Astrocyte of the spinal cord (primary cell): ENCODE measurements around the gene HDAC4.
A peak's percentile ranks its signal among the peaks of the same experiment; 100 is the strongest.

ENCODE experiments used
- DNase-seq: peaks from one replicate; pipeline ENCODE4 v3.0.0; 2011; ENCODE audit warnings: low read depth, low spot score
- H3K4me3 ChIP-seq: 2 replicates; pipeline ENCODE4 v1.5.1; 2011; ENCODE audit warnings: low read depth, mild to moderate bottlenecking, low read length, moderate library complexity
- in situ Hi-C: cut with HindIII; loops from 2 replicates; pipeline ENCODE4 v1.10.0; 2017; ENCODE audit warnings: low sequenced_read_pairs
- TF ChIP-seq, protein P1 (sequence below): IDR thresholded peaks from 2 replicates; pipeline ENCODE4 v1.5.1; 2012; ENCODE audit warnings: low read depth, mild to moderate bottlenecking, low read length, inconsistent platforms

Gene HDAC4

DNA sequence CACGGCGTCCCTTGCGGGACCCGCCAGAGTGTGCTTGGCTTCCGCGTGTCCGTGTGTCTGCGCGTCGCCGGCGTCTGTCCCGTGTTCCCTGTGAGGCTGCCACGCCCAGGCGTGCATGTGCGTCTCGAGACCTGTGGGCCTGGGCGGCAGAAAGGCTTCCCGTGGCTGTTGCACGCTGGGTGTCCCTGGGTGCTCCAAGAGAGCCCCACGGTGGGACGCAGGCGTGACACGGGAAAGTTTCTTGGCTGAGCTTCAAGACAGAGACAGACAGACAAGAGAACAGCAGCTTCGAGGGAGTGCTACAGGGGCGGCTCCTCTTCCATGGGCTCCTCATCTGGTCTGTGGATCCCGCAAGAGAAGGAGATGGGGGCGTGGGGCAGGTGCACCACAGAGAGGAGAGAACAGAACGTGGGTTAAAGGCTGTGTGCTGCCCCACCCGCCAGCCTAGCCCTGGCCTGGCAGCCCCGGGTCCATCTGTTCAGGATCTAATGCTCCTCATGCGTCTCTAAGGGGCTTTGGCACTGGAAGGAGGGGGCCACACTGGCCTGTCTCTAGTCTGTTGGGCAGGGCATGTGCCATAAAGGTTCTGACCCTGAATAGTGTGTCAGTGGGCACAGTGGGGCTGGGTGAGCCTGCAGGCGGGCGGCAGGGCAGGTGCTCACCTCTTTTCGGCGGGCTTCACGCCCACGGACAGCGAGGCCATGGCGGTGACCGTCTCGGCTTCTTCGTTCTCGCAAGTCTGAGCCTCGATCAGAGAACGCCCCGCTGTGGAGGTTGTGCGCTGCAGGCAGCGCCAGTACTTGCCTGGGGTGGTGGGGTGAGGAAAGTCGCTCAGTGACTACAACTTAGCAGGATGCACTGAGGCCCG is 347.8 kb downstream of the HDAC4 start:
- no peak for DNase-seq
- TF ChIP-seq, protein P1, sequence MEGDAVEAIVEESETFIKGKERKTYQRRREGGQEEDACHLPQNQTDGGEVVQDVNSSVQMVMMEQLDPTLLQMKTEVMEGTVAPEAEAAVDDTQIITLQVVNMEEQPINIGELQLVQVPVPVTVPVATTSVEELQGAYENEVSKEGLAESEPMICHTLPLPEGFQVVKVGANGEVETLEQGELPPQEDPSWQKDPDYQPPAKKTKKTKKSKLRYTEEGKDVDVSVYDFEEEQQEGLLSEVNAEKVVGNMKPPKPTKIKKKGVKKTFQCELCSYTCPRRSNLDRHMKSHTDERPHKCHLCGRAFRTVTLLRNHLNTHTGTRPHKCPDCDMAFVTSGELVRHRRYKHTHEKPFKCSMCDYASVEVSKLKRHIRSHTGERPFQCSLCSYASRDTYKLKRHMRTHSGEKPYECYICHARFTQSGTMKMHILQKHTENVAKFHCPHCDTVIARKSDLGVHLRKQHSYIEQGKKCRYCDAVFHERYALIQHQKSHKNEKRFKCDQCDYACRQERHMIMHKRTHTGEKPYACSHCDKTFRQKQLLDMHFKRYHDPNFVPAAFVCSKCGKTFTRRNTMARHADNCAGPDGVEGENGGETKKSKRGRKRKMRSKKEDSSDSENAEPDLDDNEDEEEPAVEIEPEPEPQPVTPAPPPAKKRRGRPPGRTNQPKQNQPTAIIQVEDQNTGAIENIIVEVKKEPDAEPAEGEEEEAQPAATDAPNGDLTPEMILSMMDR, result no peak
- in situ Hi-C loops, result no loop called here
- H3K4me3 ChIP-seq, result no peak overlapping the region

DNA sequence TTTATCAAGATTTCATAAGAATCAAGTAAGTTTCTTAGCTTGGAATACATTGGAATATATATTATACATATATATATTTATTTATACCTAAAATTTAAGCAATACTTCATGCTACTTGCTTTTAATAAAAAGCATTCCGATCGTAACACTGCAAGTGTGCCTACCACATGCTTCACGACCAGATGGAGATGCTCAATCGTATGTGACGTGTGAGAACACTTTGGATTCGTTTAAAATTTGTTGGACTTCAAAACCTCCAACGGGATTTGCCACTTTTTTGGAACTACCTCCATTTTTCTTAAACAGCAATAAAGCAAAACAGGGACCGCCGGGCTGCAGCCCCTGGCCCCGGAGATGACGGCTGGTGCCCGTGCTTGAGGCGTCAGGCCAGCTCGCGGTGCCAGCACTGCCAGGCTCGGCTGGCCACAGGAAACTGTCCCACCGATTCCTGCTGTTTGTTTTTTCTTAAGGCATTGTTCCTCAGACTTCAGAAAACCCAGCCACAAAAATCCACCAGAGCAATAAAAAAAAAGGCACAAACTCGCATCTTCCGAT is 348.9 kb downstream of the HDAC4 start:
- H3K4me3 ChIP-seq, result no peak overlapping the region
- in situ Hi-C loops, result no loop called here
- TF ChIP-seq, protein P1, result no peak
- DNase-seq, result no peak

DNA sequence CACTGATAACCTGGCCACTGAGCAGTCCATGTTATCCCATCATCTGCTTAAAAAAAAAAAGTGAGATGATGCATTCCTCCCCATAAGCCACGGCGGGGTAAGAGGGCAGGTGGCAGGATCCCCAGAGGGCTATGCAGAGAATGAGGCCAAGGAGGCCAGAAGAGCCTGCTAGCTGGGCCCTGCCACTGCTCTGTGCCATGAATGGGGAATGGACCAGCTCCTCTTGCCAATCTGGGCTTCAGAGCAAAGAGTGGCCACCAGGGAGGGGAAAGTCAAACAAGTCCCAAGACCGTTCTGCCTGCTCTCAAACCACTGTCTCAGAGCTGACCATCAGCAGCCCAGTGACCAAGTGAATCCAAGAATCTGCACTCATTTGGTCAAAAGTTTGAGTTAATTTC is 350.6 kb downstream of the HDAC4 start:
- no peak overlapping the region for H3K4me3 ChIP-seq
- no peak for DNase-seq
- in situ Hi-C loops, result no loop called here

DNA sequence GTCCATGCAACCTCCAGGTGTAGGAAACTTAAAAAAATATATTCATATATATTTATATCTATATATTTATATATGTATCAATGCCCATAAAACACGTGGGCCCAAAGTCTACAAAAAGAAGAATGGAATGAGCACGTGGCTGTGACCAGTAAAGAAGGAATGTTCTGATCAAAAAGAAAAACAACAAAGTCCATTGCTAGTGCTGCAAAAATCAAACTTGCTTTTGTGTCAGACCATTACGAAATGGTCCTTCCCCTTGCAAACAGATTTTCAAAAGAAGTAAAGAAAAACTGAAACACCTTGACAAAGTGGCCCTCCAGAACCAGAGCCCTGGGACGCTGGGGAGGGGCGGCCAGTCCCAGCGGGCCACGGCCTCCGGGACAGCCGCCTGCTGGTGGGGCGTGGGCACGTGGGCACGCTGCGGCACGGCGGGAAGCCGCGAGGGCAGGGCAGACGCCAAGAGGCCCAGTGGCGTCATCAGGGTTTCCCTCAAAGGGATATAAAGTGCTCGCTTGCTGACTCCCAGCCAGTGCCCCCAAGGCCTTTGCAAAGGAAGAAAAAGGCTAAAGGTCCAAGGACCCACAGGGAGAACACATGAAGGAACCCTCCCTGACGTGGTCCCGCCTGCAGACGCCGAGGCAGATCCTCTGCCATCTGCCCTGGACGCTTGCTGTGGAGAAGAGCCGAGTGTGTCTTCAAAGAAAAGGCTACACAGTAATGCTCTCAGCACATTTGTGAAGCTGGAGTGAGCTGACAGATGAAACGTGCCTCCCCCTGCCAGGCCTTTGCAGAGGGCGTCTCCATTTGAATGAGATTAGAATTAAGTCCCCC is 351.2 kb downstream of the HDAC4 start:
- in situ Hi-C loops, result no loop called here
- TF ChIP-seq, protein P1, result no peak
- H3K4me3 ChIP-seq, result no peak overlapping the region
- peak; percentile 31 for DNase-seq

More for the DNA sequence above, 350.6 kb downstream of the HDAC4 start:
- TF ChIP-seq, protein P1, result no peak

DNA sequence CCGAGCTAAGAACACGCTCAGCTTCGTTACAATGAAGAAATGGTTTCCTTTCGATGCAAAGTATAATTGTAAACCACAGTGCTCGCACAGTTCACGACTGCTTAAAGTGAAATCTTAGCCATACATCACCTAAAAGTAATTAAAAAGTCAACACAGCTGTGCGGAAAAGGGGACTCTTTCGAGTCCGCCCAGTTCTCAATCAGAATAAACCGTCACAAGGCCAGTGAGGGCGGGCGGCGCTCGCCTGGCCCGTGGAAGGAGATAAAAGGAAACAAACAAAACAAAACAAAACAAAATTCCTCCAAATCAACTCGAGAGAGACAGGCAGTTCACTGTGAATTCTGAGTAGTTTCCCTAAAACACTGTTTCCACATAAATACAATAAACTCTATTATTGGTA is 352.1 kb downstream of the HDAC4 start:
- TF ChIP-seq, protein P1, result no peak
- in situ Hi-C loops, result no loop called here
- H3K4me3 ChIP-seq, result no peak overlapping the region
- DNase-seq, result no peak

DNA sequence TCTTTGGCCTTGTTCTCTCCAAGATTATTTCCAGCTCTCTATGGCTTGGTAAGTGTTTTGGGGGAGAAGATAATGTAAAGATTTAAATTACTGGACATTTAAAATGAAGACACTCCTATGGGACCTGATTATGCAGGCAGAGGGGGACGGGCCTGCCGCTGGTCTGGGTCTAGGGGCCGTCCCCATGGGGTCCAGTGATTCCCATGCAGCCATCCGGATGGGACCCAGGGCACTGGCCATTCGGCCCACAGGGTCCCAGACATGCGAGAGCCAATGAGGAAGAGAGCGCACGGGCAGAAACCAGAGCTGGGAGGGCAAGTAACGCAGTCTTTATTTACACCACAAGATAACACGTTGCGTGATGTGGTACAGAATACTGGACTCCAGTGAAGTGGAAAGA is 353.0 kb downstream of the HDAC4 start:
- TF ChIP-seq, protein P1, result no peak
- in situ Hi-C loops, result no loop called here
- H3K4me3 ChIP-seq, result no peak overlapping the region
- DNase-seq, result no peak
